Measurements from ENCODE around the gene MED16. TPM values are rescaled to one million over a fixed set of nuclear protein-coding genes. Genes with fewer than 3 reads are reported as not detected.
A peak's percentile ranks its signal among the peaks of the same experiment; 100 is the strongest.
"Not testable (repeated sequence)": the region's sequence is repeated elsewhere in the genome, so short reads cannot be mapped to it uniquely, and the experiment has no call there.

The MED16 gene
- total RNA-seq, 1 experiment from 2014 or later = 21.3 TPM

DNA sequence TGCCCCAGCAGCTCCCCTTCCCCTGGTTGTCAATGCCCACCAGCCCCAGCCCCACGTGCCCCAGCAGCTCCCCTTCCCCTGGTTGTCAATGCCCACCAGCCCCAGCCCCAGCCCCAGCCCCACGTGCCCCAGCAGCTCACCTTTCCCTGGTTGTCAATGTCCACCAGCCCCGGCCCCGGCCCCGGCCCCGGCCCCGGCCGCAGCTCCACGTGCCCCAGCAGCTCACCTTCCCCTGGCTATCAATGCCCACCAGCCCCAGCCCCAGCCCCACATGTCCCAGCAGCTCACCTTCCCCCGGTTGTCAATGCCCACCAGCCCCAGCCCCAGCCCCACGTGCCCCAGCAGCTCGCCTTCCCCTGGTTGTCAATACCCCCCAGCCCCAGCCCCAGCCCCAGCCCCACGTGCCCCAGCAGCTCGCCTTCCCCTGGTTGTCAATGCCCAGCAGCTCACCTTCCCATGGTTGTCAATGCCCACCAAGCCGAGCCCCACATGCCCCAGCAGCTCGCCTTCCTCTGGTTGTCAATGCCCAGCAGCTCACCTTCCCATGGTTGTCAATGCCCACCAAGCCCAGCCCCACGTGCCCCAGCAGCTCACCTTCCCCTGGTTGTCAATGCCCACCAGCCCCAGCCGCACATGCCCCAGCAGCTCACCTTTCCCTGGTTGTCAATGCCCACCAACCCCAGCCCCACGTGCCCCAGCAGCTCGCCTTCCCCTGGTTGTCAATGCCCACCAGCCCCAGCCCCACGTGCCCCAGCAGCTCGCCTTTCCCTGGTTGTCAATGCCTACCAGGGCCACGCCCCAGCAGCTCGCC lies 14.0 kb downstream of the MED16 start:
- not testable (repeated sequence) for H3K27ac ChIP-seq; H3K27me3 ChIP-seq; DNase-seq; H3K9me3 ChIP-seq (replicated peaks); H3K4me3 ChIP-seq; H3K4me1 ChIP-seq
- peaks cover 14% of the 10 kb centered on the region for H3K36me3 ChIP-seq

DNA sequence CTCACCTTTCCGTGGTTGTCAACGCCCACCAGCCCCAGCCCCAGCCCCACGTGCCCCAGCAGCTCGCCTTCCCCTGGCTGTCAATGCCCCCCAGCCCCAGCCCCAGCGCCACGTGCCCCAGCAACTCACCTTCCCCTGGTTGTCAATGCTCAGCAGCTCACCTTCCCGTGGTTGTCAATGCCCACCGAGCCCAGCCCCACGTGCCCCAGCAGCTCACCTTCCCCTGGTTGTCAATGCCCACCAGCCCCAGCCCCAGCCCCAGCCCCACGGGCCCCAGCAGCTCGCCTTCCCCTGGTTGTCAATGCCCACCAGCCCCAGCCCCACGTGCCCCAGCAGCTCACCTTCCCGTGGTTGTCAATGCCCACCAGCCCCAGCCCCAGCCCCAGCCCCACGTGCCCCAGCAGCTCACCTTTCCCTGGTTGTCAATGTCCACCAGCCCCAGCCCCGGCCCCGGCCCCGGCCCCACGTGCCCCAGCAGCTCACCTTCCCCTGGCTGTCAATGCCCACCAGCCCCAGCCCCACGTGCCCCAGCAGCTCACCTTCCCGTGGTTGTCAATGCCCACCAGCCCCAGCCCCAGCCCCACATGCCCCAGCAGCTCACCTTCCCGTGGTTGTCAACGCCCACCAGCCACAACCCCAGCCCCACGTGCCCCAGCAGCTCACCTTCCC lies 14.9 kb downstream of the MED16 start:
- peaks cover 14% of the 10 kb centered on the region for H3K36me3 ChIP-seq

DNA sequence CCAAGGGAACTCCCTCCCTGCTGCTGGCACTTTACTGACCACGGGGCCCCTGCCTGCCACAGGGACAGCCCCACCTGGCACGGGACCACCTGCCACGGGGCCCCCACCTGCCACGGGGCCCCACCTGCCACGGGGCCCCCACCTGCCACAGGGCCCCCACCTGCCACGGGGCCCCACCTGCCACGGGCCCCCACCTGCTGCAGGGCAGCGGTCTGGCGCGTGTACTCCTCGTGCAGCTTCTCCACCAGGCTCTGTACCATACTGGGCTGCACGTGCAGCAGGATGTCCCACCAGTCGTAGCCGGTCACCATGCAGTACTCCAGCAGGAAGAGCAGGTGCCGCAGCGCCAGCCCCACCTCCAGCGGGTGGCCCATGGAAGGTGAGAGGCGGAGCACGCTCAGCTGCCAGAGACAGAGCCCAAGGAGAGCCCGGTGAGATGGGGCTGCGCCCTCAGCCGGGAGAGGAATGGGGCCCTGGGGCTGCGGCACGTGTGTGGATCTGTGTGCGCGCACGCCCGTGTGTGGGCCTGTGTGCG lies 16.1 kb downstream of the MED16 start:
- no peak for DNase-seq
- no peak overlapping the region for H3K27ac ChIP-seq
- no peaks in the 10 kb centered on the region for H3K27me3 ChIP-seq
- H3K36me3 ChIP-seq = peaks cover 9% of the 10 kb centered on the region
- H3K4me3 ChIP-seq = no peak overlapping the region
- H3K4me1 ChIP-seq = no peaks in the 10 kb centered on the region
- no peaks in the 10 kb centered on the region for H3K9me3 ChIP-seq (replicated peaks)

More for the DNA sequence above, 14.9 kb downstream of the MED16 start:
- H3K4me3 ChIP-seq; H3K27me3 ChIP-seq; DNase-seq; H3K27ac ChIP-seq; H3K9me3 ChIP-seq (replicated peaks); H3K4me1 ChIP-seq: not testable (repeated sequence)

DNA sequence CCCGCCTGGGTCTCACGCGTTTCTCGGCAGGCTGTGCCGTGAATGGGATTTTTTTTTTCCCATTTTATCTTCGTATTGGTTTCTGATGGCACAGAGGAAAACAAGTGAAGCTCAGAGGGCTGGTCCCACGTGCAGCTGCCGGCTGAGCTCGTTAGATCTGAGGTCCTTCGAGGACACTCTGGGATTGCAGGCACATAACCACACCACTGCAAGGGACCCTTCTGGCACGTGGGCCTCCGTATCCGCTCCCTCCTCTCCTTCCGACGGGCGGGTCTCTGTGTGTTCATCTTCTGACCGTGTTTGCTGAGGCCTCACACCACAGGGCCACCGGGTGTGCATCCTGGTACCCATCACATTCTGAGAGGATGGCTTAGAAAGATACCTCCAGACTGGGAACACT lies 16.9 kb downstream of the MED16 start:
- no peaks in the 10 kb centered on the region for H3K9me3 ChIP-seq (replicated peaks)
- no peak overlapping the region for H3K4me3 ChIP-seq
- no peak overlapping the region for H3K27ac ChIP-seq
- H3K4me1 ChIP-seq = no peaks in the 10 kb centered on the region
- H3K27me3 ChIP-seq = no peaks in the 10 kb centered on the region
- peaks cover 3% of the 10 kb centered on the region; the same call in 1 of the 2 replicates for H3K36me3 ChIP-seq
- peak in 1 of 2 experiments; percentile 30 for DNase-seq

DNA sequence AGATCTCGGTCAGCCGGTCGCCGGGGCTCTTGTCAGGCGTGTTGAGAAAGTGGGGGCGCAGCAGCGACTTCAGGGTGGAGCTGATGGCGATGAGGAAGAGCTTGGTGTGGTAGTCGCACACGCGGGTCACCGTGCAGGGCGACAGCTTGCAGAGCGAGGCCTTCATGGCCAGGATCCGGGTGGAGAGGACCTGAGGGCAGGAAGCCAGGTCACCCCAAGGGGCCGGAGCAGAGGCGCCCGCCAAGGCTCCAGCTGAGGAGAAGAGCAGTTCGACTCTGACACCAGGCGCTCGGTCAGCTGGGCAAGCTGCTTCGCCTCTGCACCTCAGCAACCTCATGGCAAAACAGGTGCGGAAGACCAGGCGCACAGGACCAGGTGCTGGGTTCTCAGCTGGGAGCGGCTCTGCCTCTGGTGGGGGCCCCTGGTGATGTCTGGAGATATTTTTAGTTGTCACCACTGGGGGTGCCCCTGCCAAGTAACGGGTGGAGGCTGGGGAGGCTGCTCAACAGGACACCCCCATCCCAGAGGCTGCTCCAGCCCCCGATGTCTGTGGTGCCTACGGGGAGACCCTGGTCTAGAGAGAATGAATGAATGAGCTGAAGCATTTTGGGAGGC lies 17.6 kb downstream of the MED16 start:
- Histone ChIP-seq H3K4me3 (no peak overlapping the region), H3K27me3 (no peaks in the 10 kb centered on the region), H3K4me1 (no peaks in the 10 kb centered on the region), H3K9me3 (replicated peaks) (no peaks in the 10 kb centered on the region), H3K27ac (no peak overlapping the region), H3K36me3 (peaks cover 3% of the 10 kb centered on the region; the same call in 1 of the 2 replicates)
- no peak for DNase-seq

DNA sequence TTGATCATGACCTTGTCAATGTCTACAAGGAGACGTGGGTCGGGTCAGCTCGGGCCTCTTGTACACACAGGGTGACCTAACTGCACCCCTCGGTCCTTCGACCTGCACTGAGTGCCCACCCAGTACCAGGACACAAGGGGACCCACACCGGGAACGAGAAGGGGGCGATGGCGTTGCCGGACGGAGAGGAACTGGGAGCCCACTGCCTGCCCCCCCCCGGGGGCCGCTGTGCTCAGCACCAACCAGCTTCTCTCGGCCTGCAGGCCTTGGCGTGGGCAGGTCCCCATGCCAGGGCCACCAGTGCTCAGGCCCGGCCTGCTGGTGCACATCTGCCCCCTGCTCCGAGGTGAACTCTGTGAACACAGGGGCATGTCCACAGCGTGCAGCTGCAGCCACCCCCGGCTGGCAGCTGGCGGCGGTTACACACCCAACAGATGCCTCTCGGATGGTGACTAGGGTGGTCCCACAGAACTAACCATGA lies 19.4 kb downstream of the MED16 start:
- Histone ChIP-seq H3K27ac (no peak overlapping the region), H3K9me3 (replicated peaks) (no peaks in the 10 kb centered on the region), H3K27me3 (no peaks in the 10 kb centered on the region), H3K4me3 (no peak overlapping the region), H3K4me1 (no peaks in the 10 kb centered on the region), H3K36me3 (peaks cover 7% of the 10 kb centered on the region; the same call in 1 of the 2 replicates)
- no peak for DNase-seq

DNA sequence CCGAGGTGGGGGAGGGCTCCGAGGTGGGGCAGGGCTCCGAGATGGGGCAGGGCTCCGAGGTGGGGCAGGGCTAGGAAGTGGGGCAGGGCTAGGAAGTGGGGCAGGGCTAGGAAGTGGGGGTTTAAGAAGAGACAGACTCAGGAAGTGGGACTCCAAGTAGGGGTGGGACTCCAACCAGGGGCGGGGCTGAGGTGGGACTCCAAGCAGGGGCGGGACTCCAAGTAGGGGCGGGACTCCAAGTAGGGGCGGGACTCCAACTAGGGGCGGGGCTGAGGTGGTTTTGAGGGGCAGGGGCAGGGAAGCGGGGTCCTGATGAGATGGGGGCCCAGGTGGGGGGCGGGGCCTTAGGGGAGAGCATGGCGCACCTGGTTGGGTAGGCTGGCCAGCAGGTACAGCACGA lies 19.9 kb downstream of the MED16 start:
- Histone ChIP-seq H3K36me3 (peaks cover 7% of the 10 kb centered on the region; the same call in 1 of the 2 replicates), H3K27me3 (no peaks in the 10 kb centered on the region), H3K4me3 (no peak overlapping the region), H3K4me1 (no peaks in the 10 kb centered on the region), H3K27ac (no peak overlapping the region), H3K9me3 (replicated peaks) (no peaks in the 10 kb centered on the region)
- DNase-seq = peak; percentile 37 to 45

DNA sequence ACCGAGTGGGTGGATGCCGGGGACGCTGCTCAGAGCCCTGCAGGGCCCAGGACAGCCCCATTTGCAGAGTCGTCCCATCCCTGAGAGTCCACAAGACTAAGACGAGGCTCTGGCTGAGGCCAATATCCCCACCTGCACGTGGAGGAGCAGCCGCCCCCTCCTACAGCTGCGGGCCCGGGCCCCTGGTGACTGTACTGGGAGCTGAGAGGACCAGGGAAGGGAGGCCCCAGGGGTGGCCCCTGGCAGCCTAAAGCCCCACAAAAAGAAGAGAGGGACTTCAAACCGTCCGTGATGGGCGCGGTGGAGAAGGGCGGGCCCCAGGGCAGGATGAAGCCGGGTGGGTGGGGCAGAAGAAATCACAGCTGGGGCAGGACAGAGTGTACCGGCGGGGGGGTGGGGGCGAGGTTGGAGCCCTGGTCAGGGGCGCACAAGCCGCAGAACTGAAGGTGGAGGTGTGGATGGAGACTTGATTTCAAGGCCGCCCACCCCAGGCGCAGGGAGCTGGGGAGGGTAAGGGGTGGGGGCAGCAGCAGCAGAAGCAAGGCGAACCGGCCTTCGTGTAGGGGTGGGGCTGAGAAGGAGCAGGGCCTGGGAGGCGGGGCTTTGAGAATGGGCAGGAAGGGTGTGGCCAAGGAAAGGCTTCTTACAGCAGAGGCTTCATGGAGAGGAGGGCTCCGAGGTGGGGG lies 20.6 kb downstream of the MED16 start:
- H3K36me3 ChIP-seq = peaks cover 10% of the 10 kb centered on the region; the same call in 1 of the 2 replicates
- H3K9me3 ChIP-seq (replicated peaks) = no peaks in the 10 kb centered on the region
- H3K27me3 ChIP-seq = no peaks in the 10 kb centered on the region
- H3K4me1 ChIP-seq = no peaks in the 10 kb centered on the region
- DNase-seq = peak; percentile 47 to 48
- no peak overlapping the region for H3K27ac ChIP-seq
- H3K4me3 ChIP-seq = no peak overlapping the region

DNA sequence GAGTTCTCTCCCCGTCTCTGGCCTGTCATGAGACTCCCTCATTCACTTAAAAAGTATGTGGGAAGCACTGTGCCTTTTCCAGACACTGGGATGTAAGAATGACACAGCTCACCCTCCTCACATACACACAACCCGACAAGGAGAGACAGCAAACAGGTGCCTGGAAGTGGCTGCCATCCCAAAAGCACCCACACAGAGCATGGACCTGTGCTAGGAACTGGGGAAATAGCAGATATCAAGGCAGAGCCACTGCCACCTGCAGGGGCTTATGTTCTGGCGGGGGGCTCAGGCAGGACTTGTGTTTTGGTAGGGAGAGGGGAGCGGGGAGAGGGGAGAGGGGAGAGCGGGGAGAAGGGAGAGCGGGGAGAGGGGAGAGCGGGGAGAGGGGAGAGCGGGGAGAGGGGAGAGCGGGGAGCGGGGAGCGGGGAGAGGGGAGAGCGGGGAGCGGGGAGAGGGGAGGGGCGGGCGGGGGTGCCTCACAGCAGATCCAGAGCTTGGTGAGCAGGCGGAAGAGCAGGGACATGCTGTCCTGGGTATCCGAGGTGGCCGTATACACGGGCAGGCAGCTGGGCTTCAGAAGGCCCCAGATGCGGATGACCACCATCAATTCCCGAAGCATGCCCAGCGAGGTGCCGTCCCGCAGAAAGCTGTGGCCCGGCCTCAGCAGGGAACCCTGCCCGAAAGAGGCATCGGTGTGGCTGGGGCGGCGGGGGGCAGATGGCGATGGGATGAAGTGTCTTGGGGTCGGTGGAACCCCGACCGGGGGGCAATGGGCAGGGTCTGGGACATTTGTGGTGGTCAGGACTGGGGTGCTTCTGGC lies 21.3 kb downstream of the MED16 start:
- no peak overlapping the region for H3K4me3 ChIP-seq
- peaks cover 11% of the 10 kb centered on the region; the same call in 1 of the 2 replicates for H3K36me3 ChIP-seq
- H3K4me1 ChIP-seq = no peaks in the 10 kb centered on the region
- DNase-seq = no peak
- H3K9me3 ChIP-seq (replicated peaks) = no peaks in the 10 kb centered on the region
- no peaks in the 10 kb centered on the region for H3K27me3 ChIP-seq
- no peak overlapping the region for H3K27ac ChIP-seq

DNA sequence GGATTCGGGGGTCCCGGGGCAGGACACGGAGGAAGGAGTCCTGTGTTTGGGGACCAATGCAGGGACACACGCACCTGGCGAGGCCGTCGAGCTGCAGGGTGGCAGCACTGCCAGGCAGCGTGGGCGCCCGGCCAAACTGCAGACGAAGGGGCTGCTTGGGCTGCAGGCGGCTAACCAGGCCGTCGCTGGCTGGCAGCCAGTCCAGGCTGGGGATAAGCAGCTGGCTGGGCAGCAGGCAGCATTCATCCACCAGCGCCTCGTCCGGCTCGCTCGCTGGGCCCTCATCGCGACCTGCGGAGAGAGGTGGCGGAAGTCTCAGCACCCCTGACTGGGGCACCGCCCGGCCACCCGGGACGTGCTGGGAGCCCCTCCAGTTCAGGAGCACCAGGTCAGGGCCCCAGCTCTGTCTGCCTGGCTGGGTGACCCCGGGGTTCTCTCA lies 22.0 kb downstream of the MED16 start:
- DNase-seq = no peak
- Histone ChIP-seq H3K27ac (no peak overlapping the region), H3K36me3 (peaks cover 11% of the 10 kb centered on the region; the same call in 1 of the 2 replicates), H3K4me3 (no peak overlapping the region), H3K27me3 (no peaks in the 10 kb centered on the region), H3K9me3 (replicated peaks) (no peaks in the 10 kb centered on the region), H3K4me1 (no peaks in the 10 kb centered on the region)

DNA sequence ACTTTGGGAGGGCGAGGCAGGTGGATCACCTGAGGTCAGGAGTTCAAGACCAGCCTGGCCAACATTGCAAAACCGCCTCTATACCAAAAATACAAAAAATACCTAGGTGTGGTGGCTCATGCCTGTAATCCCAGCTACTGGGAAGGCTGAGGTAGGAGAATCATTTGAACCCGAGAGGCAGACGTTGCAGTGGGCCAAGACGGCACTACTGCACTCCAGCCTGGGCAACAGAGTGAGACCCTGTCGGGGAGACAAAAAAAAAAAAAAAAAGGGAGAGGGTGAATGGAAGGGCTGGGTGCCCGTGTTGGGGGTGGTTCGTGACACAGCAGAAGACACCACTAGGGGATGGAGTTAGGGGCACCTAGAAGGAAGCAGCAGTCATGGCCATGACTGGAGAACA lies 22.7 kb downstream of the MED16 start:
- Histone ChIP-seq H3K27ac (no peak overlapping the region), H3K9me3 (replicated peaks) (no peaks in the 10 kb centered on the region), H3K36me3 (peaks cover 11% of the 10 kb centered on the region; the same call in 1 of the 2 replicates), H3K4me1 (no peaks in the 10 kb centered on the region), H3K4me3 (no peak overlapping the region), H3K27me3 (no peaks in the 10 kb centered on the region)
- no peak for DNase-seq

DNA sequence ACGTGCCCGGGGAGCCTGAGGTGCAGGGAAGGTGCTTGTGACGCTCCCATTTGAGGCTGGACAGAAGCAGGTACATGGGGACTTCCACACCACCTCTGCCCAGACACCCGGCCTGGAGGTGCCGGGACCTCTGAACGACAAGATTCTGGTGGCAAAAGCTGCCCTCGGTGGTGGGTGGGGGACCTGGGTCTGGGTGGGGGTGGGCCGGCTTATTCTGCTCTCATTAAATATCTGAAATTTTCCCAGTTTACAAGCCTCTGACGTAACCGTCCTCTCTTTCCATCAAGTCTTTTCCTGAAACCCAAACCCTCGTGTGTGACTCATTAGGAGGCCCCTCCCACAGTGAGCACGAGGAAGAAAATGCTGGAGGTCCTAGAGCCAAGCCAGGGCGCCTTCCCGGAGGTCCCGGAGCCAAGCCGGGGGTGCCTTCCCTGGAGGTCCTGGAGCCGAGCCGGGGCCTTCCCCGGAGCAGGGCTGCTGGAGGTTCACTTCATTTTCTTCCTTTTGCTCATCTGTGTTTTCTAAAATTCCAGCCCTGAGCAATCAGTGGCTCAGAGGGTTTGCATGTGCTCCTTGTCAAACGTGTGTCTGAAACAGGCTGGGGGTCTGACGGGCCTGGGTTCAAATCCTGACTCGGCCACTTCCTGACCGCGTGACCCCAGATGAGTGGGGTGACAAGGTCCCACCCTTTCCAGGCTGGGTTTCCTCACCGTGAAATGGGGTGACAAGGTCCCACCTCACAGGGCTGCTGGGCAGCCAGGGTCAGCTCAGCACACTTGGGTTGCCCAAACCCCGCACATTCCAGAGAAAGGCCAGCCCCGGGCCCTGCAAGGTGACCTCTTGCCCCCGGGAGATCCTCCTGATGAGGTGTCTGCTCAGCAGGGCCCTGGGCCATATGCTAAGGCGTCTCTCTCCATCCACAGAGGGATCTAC lies 23.5 kb downstream of the MED16 start:
- Histone ChIP-seq H3K27me3 (no peaks in the 10 kb centered on the region), H3K27ac (no peak overlapping the region), H3K36me3 (peaks cover 11% of the 10 kb centered on the region; the same call in 1 of the 2 replicates), H3K9me3 (replicated peaks) (no peaks in the 10 kb centered on the region), H3K4me1 (no peaks in the 10 kb centered on the region), H3K4me3 (no peak overlapping the region)
- DNase-seq = no peak
